Measurements from ENCODE around the gene CRYBB2.

DNA sequence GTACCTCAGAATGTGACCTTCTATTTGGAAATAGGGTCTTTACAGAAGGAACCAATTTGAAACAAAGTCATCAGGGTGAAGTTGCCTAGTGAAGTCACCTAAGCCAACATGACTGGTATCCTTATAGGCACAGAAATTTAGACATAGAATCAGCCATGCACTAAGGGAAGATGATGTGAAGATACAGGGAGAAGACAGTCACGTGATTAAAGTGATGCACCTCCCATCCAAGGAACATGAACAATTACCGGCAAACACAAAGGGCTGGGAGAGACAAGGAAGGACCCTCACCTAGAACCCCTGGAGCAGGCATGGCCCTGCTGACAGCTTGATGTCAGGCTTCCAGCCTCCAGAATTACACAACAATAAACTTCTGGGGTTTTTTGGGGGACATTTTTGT is 3.2 kb upstream of the CRYBB2 start:
- TF ChIP-seq POLR2A (IDR thresholded peaks at IDR 0.05) (no peak), CTCF (IDR thresholded peaks at IDR 0.05) (no peak)

Measured in lower leg skin (tissue), 3 donors.